Left renal cortex interstitium (tissue), 4 donors: Measurements from ENCODE around the gene ALDH3A2. TPM values are rescaled to one million over a fixed set of nuclear protein-coding genes. Genes with fewer than 3 reads are reported as not detected.

Experiments
- DNase-seq, 4 donors: peaks; one replicate each; pipeline ENCODE4 v3.0.0-alpha.2; 2013; ENCODE audit warnings: low read depth in 4 of 4, low spot score in 2 of 4, missing footprints in 1 of 4
- polyA plus RNA-seq, 4 donors: library from polyadenylated mRNA; unstranded; fragments of 120-200 nt; gene quantifications; one replicate each; pipeline ENCODE4 v1.2.1, GENCODE V29; 2013; ENCODE audit not compliant: insufficient read length in 4 of 4

ALDH3A2 gene
- polyA plus RNA-seq, 4 donors, result 81.0 to 116 (median 90.0) TPM

GRCh38 chr17:19713462-19713861, 64.9 kb downstream of the ALDH3A2 start:
- DNase-seq, result no peak

DNA sequence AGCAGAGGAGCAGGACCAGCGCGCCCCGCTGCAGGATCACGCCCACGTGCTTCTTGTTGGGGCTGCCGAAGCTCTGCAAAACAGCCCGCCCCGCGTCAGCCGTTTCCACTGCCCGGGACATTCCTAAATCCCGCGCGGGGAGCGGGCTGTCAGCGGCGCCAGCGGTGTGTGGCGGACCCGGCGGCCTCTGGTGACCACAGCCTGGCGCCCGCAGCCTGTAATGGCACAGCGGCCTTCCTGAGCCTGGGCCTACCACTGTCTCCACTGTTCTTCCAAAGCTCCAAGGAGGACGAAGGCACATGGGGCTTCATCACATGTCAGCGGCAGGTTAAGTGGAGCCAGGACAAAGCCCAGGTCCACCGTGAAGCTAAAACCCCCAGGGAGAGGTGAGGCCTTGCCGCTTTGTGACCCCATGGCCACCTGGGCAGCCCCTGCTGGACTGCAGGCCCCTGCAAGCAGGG, 65.4 kb downstream of the ALDH3A2 start:
- no peak for DNase-seq

- no peak for DNase-seq
These were observed 66.2 kb downstream of the ALDH3A2 start for GRCh38 chr17:19714542-19715411.

GRCh38 chr17:19716108-19717030, 67.8 kb downstream of the ALDH3A2 start, which contains the start of gene SLC47A2:
TSS of gene SLC47A2 (minus strand) at chr17:19716584. CDS start at chr17:19716555, 29 bp downstream.
- no peak for DNase-seq

- DNase-seq, result no peak
These were observed 68.4 kb downstream of the ALDH3A2 start for GRCh38 chr17:19717031-19717360.

GRCh38 chr17:19717411-19717908, 68.9 kb downstream of the ALDH3A2 start:
- no peak for DNase-seq

GRCh38 chr17:19718041-19718612, 69.6 kb downstream of the ALDH3A2 start:
- DNase-seq, result no peak

GRCh38 chr17:19718613-19719354, 70.2 kb downstream of the ALDH3A2 start:
- no peak for DNase-seq

DNA sequence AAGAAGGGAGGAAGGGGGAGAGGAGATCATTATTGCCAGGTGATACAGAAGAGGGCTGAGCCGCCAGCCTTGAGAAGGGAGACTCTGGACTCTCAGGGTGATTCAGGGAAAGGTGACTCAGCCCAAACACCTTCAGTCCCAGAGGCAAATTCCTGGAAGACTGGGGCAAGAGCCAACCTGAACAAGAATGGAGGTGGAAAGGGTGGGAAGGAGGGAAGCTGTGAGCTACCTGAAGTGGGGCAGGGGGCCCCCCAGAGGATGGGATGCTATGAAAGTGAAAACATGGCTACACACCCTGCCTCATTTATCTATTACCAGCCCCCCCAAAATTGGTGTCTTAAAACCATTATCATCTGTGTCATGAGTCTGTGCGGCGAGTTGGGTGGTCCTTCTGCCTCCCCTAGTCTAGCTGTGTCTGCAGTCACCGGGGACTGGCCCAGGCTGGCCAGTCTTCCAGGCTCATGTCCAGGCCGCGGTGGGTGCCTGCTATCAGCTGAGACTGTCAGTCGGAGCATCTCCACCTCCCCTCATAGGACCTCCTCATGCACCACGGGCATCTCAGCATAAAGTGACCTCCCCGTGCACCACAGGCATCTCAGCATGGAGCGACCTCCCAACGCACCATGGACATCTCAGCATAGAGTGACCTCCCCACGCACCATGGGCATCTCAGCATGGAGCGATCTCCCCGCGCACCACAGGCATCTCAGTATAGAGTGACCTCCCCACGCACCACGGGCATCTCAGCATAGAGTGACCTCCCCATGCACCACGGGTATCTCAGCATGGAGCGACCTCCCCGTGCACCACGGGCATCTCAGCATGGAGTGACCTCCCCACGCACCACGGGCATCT, 71.0 kb downstream of the ALDH3A2 start:
- DNase-seq, result no peak

- DNase-seq, result no peak
These were observed 71.6 kb downstream of the ALDH3A2 start for GRCh38 chr17:19720210-19720475.

DNA sequence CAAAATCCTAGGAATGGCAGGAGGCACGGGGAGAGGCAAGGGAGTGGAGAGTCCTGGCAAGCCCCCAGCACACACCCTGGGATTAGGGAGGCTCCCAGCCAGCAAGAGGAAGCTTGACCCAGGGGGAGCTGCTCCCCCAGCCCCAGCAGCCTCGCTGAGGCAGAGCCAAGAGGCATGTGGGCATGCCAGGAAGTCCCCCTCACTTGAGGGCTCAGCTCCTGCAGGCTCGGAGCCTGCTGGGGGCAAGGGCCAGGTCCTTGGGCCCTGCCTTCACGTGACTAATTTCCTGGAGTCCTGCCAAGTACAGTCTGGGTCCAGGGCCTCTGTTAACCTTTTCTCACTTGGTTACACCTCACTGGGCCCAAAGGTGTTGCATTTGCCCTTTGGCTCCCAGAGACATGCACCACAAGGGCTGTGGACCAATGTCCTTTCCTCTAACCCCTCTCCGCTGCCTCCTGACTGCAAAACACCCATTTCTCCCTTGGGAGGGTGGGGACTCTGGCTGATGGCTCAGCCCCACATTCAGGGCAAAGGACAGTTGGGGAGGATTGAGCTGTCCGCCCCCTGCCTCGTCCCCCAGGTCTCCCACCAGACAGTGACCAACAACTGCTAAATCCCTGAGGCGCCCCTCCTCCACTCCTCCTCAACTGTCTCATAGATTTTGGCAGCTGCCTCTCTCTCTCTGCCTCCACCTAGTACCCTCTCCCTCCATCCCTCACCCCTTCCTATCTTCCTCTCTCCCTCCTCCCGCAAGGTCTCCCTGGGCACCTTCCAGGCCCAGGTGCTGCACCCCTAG, 72.3 kb downstream of the ALDH3A2 start:
- DNase-seq, result peak in 1 of 4 donors; percentile 62

DNA sequence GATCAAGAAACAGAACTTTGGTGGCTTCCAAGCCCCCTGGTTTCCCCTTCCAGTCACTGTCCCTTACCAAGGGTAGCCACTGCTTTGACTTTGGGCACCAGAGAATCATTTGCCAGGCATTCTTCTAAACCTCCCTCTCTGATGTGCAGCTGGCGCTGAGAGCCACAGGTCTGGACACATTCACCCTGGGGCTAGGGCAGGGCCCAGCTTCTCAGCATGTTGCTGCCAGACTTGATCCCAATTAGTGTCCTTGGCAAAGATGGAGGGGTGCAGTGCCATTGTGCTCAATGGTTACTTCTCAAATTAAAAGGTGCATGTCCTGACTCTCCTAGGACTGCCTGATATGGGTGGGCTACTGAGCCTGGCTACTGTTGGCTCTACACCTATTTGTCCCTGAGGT, 75.4 kb downstream of the ALDH3A2 start:
- no peak for DNase-seq

DNA sequence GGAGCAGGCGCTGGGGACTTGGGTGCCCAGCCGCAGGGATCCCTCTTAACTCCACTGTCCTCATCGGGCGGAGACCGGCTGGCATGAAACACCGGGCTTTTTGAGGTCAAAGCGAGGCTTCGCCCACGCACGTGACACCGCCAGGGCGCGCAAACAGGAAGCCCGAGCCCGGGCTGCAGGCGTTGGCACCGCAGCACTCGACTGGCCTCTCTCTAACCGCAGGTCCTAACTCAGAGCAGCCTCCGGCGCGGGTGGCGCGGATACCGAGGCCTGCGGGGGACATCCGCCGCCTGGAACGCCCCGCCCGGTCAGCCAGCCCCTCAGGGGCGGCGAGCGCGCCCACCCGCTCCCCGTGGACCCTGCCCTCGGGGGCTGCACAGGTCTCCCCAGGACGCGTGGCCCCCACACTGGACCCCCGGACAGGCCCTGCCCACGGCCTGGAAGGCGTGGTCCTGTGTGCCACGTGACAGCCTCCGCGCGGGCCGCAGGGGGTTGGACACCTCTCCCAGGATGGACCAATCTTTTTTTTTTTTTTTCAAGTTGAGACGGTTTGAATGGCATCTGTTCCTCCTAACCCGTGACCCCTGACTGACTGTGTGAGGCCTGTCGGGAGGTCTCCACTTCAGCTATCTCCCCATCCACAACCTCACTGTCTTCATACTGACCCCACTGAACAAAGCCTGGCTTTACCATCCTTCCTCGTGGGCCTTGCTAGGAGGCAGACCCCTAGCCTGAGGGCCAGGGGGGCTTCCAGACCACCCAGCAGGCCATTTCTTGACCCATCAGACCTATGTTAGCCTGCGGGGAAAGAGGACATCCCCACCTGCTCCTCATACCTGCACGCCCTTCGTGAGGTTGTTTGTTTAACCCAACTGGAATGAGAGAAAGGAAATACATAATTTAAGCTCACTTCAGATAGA, 76.2 kb downstream of the ALDH3A2 start:
- no peak for DNase-seq

GRCh38 chr17:19725486-19725885, 76.9 kb downstream of the ALDH3A2 start:
- DNase-seq, result no peak

DNA sequence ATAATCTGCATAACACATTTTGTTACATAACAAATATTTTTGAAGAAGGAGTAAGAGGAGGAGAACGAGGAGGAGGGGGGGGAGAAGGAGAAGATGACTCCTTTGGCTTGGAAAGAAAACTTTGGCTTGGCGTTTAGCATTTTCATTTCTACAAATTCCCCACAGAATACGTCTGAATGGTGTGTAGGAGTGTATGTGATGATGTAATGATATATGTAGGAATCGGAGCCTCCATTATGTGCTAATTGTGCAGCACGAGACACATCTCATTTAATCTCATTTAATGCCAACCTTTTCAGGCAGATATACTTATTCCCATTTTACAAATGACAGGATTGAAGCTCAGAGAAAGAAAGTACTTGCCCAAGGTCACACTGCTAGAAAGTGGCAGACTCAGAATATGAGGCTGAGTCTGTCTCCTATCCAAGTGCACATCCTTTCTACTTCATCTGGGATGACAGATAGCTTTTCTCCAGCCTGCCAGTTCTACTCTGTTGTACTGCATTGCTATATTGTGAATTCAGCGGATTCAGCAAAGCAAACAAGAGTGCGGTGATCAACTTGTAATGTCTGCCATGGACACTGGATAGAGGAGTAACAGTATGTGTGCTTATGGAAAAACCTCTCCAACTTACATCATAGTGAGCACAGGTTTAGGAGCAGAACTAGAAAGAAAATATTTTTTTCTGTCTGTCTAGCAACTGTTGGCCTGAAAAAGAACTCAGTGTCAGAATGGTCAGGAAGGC, 78.3 kb downstream of the ALDH3A2 start:
- no peak for DNase-seq
